Measurements from ENCODE around the gene CRTC1. TPM values are rescaled to one million over a fixed set of nuclear protein-coding genes. Genes with fewer than 3 reads are reported as not detected.
A peak's percentile ranks its signal among the peaks of the same experiment; 100 is the strongest.
"Not testable (repeated sequence)": the region's sequence is repeated elsewhere in the genome, so short reads cannot be mapped to it uniquely, and the experiment has no call there.

CRTC1 gene
- total and polyA plus RNA-seq, 9 of the 15 experiments (the other 6 are each of a cell fraction or from before 2014, with no cell fraction given), result 0.25 to 3.8 (median 1.2) TPM; not detected in 2

DNA sequence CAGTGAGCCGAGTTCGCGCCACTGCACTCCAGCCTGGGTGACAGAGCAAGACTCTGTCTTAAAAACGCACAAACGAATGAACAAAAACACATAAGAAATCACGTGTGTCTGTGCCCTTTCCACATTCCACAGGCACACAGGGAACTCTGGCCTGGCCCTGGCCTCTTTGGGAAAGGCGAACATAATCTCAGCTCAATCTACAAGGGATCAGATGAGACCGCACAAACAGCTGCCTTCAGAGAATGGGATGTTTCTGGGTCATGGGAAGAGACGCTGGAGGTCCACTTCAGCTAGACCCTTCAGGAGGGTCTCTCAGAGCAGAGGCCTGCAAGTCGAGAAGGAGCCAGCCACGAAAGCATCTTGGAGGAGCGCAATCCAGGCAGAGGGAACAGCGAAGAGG lies 6.3 kb upstream of the CRTC1 start (continued):
- TF ChIP-seq NFE2L1 (tag; IDR thresholded peaks at IDR 0.05; ENCODE audit: borderline replicate concordance, low read depth), result no peak
- TF ChIP-seq ZNF3 (CRISPR knock-in tag; IDR thresholded peaks at IDR 0.05), result no peak

DNA sequence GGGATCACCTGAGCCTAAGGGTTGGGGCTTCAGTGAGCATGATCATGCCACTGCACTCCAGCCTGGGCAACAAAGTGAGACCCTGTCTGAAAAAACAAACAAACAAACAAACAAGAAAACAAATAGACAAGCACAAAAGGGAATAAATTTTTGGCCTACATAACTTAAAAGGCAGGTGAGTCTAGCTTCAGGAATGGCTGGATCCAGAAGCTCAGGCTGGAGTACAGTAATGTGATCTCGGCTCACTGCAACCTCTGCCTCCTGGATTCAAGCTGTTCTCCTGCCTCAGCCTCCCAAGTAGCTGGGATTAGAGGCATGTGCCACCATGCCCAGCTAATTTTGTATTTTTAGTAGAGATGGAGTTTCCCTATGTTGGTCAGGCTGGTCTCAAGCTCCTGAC lies 3.3 kb upstream of the CRTC1 start:
- intact Hi-C loops (cut with micrococcal nuclease); BruUV-seq (replicated peaks); DNase-seq (ENCODE audit: extremely low read depth in 1 of 4, low spot score in 3 of 4): not testable (repeated sequence)

DNA sequence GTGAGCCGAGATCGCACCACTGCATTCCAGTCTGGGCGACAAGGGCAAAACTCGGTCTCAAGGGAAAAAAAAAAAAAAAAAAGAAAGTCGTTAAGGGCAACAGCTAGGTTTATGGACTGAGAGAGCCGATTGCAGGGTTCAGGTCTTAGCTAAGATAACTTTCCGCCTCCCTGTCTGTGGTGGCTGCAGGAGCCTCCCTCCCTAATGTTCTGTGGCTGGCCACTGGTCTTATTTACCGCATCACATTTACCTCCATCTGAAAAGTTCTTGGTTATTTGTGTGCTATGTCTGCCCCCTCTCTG lies 722 bp upstream of the CRTC1 start:
- peak overlapping the region; percentile 90 for H2AFZ ChIP-seq (ENCODE audit: low read depth, low read length)
- H3K9me1 ChIP-seq (ENCODE audit: control insufficient read depth, insufficient read depth, low read length), result no peaks in the 10 kb centered on the region
- DNase-seq (ENCODE audit: extremely low read depth in 1 of 4, low spot score in 3 of 4) (no peak), ATAC-seq (peak; percentile 30; the same call in 2 of the 3 replicates), FAIRE-seq (no peak)
- CTCF ChIA-PET (ENCODE audit: low intra/inter-chr PET ratio), result no interaction called here
- POLR2A ChIA-PET, result interaction anchor here (0.6 to 0.7 kb wide), 3 partner anchors 23 to 149 kb away, joined by 3 to 4 read pairs (median 4); no protein-coding TSS in a partner anchor
- peak overlapping the region; percentile 63 to 87; a peak in 3 of 4 replicates for H3K9ac ChIP-seq (ENCODE audit: insufficient read depth in 1 of 2, low read depth in 2 of 2, low read length in 2 of 2)
- no peaks in the 10 kb centered on the region for H3K27me3 ChIP-seq (ENCODE audit: control insufficient read depth in 2 of 2, insufficient read depth in 2 of 2, low read length in 2 of 2)
- H3K4me2 ChIP-seq (ENCODE audit: insufficient read depth, low read length), result peak overlapping the region; percentile 81
- no TSS peak for BruUV-seq (replicated peaks)
- no peaks in the 10 kb centered on the region for H3K9me3 ChIP-seq (replicated peaks; ENCODE audit: control insufficient read depth, insufficient read depth, low read depth, low read length)
- H3K36me3 ChIP-seq (ENCODE audit: control insufficient read depth, insufficient read depth, low read length), result no peaks in the 10 kb centered on the region
- H3K27ac ChIP-seq (ENCODE audit: extremely low read depth, low read depth, low read length), result no peak overlapping the region; the same call in 2 of the 3 replicates
- in situ Hi-C loops (cut with MboI) (no loop called here), intact Hi-C loops (cut with micrococcal nuclease) (no loop called here)
- peak overlapping the region; percentile 42 for H3K4me3 ChIP-seq
- H4K20me1 ChIP-seq (replicated peaks; ENCODE audit: control insufficient read depth, insufficient read depth, low read length), result peaks cover 9% of the 10 kb centered on the region; the same call in 1 of the 2 replicates
- WGBS (ENCODE audit: insufficient coverage, low coverage, missing lambda C conversion rate), result 15% methylated on average over 3 of the region's 8 CpGs
- peaks cover 12 to 32% of the 10 kb centered on the region in 2 experiments; a peak in 4 of 5 replicates for H3K4me1 ChIP-seq (replicated peaks in 1 of 2; ENCODE audit: control insufficient read depth in 2 of 2, insufficient read depth in 2 of 2, low read length in 2 of 2)
- peaks cover 16% of the 10 kb centered on the region for H3K79me2 ChIP-seq (ENCODE audit: control insufficient read depth, insufficient read depth, low read length)
- no peak for TF ChIP-seq ZKSCAN3 (CRISPR knock-in tag; IDR thresholded peaks at IDR 0.05)
- TF ChIP-seq, protein P1, sequence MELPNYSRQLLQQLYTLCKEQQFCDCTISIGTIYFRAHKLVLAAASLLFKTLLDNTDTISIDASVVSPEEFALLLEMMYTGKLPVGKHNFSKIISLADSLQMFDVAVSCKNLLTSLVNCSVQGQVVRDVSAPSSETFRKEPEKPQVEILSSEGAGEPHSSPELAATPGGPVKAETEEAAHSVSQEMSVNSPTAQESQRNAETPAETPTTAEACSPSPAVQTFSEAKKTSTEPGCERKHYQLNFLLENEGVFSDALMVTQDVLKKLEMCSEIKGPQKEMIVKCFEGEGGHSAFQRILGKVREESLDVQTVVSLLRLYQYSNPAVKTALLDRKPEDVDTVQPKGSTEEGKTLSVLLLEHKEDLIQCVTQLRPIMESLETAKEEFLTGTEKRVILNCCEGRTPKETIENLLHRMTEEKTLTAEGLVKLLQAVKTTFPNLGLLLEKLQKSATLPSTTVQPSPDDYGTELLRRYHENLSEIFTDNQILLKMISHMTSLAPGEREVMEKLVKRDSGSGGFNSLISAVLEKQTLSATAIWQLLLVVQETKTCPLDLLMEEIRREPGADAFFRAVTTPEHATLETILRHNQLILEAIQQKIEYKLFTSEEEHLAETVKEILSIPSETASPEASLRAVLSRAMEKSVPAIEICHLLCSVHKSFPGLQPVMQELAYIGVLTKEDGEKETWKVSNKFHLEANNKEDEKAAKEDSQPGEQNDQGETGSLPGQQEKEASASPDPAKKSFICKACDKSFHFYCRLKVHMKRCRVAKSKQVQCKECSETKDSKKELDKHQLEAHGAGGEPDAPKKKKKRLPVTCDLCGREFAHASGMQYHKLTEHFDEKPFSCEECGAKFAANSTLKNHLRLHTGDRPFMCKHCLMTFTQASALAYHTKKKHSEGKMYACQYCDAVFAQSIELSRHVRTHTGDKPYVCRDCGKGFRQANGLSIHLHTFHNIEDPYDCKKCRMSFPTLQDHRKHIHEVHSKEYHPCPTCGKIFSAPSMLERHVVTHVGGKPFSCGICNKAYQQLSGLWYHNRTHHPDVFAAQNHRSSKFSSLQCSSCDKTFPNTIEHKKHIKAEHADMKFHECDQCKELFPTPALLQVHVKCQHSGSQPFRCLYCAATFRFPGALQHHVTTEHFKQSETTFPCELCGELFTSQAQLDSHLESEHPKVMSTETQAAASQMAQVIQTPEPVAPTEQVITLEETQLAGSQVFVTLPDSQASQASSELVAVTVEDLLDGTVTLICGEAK (IDR thresholded peaks at IDR 0.05), result 0 out of 2 replicates have a peak, but pooled peaks have one; percentile 32
- TF ChIP-seq, protein P1 (CRISPR knock-in tag; IDR thresholded peaks at IDR 0.05), result no peak

More for the DNA sequence above, 3.3 kb upstream of the CRTC1 start:
- H3K4me3 ChIP-seq; in situ Hi-C loops (cut with MboI); H3K79me2 ChIP-seq (ENCODE audit: control insufficient read depth, insufficient read depth, low read length); H3K36me3 ChIP-seq (ENCODE audit: control insufficient read depth, insufficient read depth, low read length); H3K9me1 ChIP-seq (ENCODE audit: control insufficient read depth, insufficient read depth, low read length); H2AFZ ChIP-seq (ENCODE audit: low read depth, low read length); ATAC-seq; H4K20me1 ChIP-seq (replicated peaks; ENCODE audit: control insufficient read depth, insufficient read depth, low read length); H3K4me2 ChIP-seq (ENCODE audit: insufficient read depth, low read length); CTCF ChIA-PET (ENCODE audit: low intra/inter-chr PET ratio); FAIRE-seq; H3K27me3 ChIP-seq (ENCODE audit: control insufficient read depth in 2 of 2, insufficient read depth in 2 of 2, low read length in 2 of 2); H3K9me3 ChIP-seq (replicated peaks; ENCODE audit: control insufficient read depth, insufficient read depth, low read depth, low read length); H3K27ac ChIP-seq (ENCODE audit: extremely low read depth, low read depth, low read length); H3K9ac ChIP-seq (ENCODE audit: insufficient read depth in 1 of 2, low read depth in 2 of 2, low read length in 2 of 2): not testable (repeated sequence)
- 86% methylated on average over 1 of the region's 1 CpG for WGBS (ENCODE audit: insufficient coverage, low coverage, missing lambda C conversion rate)
- POLR2A ChIA-PET, result interaction anchor here (0.7 to 1.0 kb wide), 3 partner anchors 184 to 341 kb away, joined by 3 read pairs; no protein-coding TSS in a partner anchor
- H3K4me1 ChIP-seq (replicated peaks in 1 of 2; ENCODE audit: control insufficient read depth in 2 of 2, insufficient read depth in 2 of 2, low read length in 2 of 2), result peaks cover 13 to 33% of the 10 kb centered on the region in 2 experiments; a peak in 4 of 5 replicates

All from K562 (cell line).